ENCODE results near the gene OSBPL6.

DNA sequence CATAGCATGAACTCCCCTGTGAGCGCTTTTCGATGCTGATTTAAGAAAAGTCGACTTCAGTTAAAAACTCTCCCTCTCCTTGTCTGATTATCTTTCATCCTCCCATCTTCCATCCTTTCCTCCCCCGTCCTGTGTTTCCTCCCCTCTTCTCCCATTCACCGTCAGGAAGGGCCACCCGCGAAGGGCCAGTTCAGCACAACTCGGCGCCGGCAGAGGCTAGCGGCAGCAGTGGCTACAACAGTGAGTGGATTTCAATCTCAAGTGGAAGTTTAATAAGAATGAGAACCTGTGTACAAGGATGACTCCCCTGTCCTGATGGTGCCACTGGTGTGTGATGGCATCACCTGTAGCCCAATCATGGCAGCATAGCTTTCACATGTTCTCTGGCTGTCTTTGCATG lies 149.8 kb downstream of the OSBPL6 start:
- TF ChIP-seq POLR2A (IDR thresholded peaks at IDR 0.05; ENCODE audit: low read length) (no peak), GATA1 (IDR thresholded peaks at IDR 0.05; ENCODE audit: low read depth, low read length) (no peak)
